GM19240 (cell line): ENCODE results near the gene IGFALS.
"Not testable (repeated sequence)": the region's sequence is repeated elsewhere in the genome, so short reads cannot be mapped to it uniquely, and the experiment has no call there.

Source experiments
- DNase-seq: peaks from one replicate; pipeline ENCODE4 v3.0.0; 2011; ENCODE audit warnings: low spot score; ENCODE audit not compliant: insufficient read length

IGFALS gene

DNA sequence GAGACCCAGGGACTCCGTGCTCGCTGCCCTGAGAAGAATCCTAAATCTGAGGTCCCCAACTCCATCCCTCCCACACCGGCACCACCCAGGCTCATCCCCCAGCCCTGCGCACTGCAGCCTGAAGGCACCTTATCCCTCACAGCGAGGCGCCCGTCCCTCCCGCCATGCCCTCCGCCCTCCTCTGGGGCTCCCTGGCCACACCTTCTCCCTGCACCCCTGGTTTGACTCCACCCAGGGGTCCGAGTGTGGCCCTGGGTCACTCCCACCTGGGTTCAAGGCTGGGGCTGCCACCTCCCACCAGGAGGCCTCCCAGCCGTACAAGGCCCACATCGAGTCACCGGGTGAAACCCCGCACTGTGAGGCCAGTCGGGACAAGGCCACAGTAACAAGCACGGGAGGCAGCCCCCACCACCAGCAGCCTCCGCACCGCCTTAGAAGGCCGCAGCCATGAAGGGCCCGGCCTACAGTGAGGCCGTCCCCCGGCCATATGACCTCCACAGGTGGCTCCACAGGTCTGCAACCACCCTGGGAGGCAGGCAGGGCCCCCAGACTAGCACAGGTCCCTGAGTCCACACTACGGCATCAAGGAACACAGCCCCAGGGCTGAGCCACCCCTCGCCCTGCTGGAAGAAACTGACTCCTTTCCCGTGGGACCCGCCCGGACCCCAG, 24.8 kb upstream of the IGFALS start:
- DNase-seq, result no peak

DNA sequence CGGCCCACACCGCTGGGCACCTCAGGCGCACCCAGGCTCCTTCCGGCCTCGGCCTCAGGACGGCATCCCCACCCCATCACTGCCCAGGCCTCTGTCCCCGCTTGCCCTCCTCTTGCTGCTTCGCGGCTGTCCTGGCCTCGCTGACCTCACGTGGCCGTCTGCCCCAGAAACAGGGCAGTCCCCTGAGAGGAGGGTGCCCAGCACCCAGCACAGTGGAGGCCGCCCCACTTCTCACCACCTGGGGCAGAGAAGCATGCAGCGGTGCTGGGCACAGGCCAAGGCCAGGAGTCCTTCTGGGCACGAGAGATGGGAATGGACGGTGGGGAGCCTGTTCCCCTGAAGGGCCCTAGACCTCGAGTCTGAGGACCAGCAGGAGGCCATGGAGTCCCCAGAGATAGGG, 24.2 kb upstream of the IGFALS start:
- DNase-seq, result no peak

DNA sequence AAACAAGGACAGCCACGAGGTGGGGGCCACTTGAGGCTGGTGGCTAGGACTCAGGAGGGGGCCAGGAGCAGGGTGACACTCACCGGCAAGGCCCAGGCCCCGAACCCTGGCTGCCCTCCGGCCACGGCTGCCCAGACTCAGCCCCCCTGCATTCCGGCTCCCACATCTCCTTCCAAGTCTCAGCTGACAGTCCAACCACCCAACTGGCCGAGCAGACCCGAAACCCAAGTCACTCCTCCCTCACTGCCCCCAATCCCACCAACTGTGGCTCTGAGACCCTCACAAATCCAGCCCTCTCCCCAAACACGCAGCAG, 23.7 kb upstream of the IGFALS start:
- DNase-seq, result no peak

DNA sequence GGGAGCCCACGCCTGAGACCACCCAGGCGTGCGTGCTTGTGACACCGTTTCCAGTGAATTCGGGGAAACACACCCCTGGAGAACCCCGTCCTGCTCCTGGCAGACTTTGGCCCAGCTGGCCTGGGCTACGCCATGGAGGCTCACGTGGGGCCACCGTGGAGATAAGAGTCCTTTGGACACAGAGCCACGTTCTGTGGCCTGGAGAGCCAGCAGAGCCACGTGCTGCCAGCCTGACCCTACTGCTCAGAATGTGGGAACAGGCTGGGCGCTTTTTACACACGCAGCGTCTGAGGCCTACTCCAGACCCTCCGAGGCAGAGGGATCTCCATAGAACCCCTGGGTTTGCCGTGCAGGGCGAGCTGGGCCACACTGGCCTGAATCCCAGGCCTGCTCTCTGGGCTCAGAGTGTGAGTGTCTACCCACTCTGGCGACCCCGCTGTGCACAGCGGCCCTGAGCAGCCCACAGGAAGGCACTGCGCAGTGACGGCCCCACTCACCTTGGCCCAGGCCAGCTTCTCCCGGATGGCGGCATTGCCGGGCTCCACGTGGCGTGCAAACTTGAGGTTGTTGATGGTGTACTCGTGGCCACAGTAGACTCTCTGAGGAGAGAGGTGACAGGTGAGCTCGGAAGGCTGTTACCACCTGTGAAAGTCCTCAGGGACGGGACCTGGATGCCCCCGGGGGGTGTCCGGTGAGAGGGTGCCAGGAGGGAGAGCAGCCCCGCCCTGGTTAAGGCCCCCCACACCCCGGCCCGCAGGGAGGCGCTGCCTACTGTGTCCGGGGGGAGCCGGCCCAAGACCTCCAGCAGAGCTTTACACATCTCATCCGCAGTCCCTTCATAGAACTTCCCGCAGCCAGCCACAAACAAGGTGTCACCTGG, 23.1 kb upstream of the IGFALS start:
- DNase-seq, result no peak

DNA sequence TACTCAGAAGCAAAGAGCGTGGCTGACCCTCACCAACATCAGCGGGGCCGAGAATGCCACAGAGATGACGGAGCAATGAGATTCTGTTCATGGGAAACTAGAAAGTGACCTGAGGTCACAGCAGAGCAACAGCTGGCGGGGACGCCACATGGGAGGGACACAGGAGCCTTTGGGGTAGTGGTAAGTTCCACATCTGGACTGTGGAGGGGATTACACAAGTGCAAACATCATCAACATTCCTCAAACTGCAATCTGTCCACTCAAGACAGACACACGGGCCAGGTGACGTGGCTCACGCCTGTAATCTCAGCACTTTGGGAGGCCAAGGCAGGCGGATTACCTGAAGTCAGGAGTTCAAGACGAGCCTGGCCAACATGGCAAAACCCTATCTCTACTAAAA, 22.0 kb upstream of the IGFALS start:
- DNase-seq, result no peak

DNA sequence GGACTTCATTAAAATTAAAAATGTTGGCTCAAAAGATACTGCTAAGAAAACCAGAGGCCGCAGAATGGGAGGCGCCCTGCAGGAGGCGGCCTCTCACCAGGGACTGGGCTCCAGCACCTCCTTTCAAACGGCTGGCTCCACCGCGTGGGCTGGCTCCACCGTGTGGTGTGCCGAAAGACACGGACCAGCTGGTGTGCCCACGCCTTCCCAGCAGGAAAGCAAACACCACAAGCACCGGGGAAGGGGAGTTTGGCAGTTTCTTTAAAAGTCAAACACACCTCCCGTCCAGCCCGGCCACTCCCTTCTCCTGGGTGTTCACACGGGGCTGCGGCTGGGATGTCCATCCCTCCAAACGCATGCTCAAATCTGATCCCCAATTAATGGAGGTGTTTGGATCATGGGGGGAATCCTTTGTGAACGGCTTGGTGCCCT, 19.2 kb upstream of the IGFALS start:
- no peak for DNase-seq

DNA sequence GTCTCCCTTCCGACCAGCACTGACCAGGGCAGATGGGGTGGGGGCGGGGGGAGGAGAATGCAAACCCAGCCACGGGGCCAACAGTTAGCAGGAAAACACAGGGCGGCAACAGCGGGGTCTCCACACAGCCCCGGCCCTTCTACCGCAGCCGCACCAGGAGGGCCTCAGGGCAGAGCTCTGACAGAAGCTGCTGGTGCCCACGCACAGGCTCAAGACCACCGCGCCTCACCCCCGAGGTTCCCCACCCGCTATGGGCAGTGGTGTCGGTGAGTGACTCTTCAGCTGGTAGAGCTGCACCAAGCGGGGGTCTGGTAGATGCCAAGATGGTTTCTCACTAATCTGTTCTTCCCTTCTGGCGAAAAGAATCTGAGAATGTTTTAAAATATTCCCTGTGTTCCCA, 17.0 kb upstream of the IGFALS start:
- no peak for DNase-seq

DNA sequence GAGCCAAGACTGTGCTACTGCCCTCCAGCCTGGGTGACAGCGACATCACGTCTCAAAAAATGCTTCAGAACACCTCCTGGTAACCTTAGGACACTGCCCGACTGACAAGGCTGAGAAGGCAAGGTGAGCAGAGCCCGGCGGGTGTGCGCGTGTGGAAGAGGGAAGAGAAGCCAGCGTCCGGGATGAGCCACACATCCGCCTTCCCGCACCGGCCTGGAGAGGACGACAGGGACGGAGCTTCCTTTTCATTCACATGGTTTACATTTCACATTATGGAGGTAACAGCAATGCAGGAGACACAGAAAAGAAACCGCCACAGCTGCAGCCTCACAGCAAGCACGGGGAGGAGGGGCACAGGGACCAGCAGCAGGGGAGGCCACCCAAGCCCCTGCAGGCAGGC, 16.6 kb upstream of the IGFALS start:
- no peak for DNase-seq

DNA sequence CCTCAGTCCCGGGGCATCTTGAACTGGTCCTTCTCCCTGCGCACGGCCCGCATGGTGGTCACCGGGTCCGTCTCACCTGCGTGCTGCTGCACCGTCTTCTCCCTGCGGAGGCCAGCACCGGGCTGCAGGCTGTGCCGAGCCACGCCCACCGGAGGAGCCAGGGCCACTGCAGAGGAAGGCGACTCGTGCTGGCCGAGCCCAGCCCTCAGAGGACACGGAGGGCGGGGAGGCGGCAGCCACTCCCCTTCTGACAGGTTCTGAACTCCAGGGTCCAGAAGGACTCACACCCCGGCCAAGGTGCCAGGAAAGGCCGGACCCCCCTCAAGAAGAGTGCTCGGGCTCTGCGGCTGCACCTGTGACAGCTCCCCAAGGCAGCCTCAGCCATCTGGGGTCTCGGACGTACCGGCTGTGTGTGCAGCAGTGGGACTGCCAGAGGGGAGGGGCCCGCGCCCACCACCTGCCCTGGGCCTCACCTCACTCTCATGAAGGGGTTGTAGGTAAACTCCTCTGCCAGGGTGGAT, 15.8 kb upstream of the IGFALS start:
- DNase-seq, result no peak

DNA sequence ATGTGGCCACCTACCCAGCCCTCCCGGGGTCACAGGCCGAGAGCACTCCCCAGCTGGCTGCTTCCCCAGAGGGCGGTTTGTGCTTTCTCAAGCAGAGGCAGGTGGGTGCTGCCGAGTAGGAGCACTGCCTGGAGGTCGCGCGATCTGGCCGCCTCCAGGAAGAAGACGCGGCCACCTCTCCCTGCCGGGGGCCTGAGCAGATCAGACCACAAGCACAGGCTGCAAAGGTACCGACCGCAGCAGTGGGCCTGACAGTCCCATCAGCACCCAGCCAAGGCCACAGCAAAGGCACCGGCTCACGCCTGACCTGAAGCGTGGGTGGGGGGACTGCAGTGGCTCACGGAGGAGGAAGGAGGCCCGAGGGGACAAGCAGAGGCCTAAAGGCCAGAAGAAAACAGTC, 15.2 kb upstream of the IGFALS start:
- DNase-seq, result no peak

DNA sequence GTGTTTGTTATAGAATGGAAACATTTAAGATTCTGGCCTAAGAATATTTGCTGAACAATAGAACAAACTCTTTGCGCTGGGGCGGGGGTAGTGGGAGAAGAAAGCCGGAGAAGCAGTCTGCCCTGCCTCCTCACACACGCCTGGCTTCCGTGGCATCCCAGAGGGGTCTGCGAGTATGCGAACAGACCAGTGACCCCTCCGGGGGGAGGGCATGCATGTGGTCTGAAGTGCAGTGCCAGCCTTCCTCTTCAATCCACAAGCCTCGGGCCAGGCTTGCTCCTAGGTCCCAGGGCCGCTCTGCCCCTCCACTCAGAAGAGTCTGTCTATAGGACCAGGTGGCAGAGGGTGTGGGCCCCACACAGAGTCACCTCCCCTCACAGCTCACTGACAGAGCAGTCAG, 14.1 kb upstream of the IGFALS start:
- no peak for DNase-seq

DNA sequence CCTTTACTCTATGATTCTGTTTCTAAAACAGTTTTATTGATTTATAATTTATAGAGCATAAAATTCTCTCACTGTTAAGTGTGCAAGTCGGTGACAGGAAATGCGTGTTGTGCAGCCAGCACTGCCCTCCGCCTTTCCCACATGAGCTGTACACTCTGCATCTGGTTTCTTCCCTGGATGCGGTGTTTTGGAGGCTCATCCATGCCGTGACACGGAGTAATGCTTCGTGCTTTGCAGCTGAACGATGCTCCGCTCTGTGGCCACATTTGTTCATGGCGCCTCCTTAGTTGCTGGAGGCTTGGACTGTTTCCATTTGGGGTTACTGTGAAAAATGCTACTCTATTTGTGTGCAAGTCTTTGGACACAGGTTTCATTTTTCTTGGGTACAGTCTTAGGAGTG, 7.2 kb upstream of the IGFALS start:
- DNase-seq, result no peak

DNA sequence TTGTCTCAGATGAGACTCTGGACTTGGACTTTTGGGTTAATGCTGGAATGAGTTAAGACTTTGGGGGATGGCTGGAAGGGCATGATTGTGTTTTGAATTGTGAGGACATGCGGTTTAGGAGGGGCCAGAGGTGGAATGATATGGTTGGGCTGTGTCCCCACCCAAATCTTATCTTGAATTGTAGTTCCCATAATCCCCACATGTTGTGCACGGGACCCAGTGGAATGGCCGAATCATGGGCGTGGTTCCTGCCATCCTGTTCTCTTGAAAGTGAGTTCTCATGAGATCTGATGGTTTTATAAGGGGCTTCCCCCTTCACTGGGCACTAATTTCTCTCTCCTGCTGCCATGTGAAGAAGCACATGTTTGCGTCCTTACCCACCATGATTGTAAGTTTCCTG, 5.8 kb upstream of the IGFALS start:
- not testable (repeated sequence) for DNase-seq

DNA sequence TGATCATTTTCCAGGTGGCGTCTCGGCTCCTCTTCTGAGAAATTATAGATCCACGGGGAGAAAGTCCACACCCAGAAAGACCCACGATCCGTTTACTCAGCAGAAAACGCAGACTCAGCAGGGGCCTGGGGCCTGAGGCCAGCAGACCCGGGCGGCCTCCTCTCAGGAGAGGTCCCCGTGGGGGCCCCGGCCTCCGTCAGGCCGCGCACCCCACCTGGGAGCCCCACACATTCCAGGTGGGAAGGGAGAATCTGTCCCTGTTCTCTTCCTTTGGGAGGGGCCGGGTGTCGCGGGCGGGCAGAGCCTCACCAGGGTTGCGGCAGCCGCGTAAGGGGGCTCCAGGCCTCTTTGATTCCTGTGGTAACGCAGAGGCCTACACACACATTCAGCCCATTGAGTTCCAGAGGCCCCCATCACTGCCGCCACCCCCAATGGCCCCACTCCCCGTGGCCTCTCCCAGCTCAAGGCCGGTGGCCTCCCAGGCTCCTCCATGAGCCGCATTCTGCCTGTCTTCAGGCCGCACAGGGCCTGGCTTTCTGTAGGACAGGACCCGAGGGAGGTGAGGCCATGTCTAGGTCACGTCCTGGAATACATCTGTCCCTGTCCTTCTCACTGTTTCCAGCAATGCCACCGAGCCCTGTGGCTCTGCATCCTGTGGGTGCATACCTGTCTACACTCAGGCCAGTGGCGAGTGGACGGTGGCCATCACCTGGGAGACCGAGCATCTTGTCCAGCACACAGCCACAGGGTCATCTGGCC, 1.6 kb upstream of the IGFALS start:
- DNase-seq, result no peak

DNA sequence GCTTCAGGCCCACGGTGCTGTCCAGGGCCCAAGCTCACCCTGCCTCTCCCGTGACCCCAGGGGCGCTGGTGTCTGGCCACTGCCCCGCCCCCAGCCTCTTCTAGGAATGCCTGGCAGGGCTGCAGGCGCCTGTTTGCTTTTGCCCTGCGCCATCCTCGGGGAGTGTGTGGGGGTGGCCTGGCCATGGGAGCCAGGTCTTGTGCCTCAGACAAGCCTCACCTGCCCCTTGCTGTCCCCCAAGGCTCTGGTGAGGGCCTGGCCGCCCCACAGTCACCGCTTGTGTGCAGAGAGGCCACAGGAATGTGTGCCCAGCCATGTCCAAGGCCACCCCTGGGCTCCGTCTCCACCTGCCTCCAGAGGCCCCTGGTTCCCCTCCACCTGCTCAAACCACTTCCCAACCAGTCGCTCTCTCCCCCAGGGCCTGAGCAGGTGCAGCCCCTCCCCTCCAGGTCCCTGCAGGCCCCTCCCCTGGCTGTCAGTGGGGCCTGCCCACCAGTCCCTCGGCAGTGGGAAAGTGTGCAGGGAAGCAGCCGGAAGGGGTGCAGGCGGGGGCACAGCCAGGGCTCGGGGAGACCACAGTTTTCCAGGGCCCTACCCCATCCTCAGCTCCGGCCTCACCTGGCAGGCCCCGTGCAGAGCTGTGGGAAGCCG, 841 bp upstream of the IGFALS start:
- DNase-seq, result no peak

DNA sequence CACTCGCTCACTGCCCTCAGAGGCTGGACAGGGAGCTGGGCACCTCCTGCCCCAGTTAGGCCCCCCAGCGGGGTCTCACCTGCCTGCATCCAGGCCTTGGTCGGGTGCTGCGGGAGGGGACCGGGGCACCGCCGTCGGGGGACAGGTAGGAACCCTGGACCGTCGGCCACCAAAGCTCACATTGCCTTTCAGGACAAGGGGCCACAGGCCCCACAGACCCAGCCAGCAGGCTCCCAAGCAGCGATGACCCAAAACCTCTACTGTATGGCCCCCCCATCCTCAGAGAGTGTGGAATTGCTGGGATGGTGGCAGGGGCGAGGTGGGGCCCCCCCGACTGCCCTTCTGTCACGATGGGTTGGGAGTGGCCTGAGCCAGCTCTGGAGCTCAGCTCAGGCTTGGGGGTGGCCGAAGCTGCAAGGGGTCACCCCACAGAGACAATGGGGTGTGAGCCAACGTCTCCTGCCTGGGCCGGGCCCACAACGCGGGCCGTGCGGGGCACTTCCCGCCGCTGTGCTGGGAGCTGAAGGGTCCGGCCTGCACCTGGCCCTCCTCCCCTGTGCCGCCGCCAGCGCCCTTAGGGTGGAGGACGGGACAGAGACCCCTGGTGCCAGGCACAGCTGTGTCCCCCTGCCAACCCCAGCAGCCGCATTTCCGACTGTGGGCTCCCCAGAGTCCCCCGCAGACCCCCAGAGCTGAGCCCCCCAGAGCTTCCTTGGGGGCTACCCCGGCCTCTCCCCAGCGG, 498 bp downstream of the IGFALS start:
- no peak for DNase-seq

DNA sequence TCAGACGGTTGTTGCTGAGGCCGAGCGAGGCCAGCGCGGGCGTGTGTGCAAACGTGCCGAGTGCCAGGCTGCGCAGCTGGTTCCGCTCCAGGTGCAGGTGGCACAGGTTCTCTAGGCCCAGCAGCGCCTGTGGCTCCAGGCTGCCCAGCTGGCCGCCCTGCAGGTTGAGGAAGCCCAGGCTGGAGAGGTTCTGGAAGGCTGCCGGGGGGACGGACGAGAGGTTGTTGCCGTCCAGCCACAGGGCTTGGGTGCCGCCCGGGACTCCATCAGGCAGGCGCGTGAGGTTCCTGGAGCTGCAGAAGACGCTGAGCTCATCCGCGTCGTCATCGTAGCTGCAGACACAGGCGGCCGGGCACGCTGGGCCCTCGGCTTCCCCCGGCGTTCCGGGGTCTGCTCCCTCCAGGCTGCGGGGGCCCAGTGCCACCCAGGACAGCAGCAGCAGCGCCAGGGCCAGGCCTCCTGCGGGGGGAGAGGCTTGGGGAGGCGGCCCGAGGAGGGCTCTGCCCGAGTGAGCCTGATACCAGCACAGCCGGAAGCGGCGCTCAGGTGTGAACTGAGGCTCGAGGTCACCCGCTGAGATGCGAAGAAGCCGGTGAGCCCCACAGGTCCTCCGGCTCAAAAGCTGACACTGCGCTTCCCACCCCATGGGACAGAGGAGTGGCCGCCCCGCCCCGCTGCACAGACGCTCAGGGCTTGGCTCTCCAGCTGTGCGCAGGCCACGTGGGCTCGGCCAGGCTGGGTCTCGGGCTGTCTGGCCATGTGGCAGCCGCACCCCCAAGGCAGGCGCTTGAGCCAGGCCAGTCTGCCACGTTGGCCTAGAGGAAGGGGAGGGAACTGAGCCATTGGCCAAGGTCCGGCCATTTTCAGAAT, 1.3 kb downstream of the IGFALS start:
- DNase-seq, result no peak

DNA sequence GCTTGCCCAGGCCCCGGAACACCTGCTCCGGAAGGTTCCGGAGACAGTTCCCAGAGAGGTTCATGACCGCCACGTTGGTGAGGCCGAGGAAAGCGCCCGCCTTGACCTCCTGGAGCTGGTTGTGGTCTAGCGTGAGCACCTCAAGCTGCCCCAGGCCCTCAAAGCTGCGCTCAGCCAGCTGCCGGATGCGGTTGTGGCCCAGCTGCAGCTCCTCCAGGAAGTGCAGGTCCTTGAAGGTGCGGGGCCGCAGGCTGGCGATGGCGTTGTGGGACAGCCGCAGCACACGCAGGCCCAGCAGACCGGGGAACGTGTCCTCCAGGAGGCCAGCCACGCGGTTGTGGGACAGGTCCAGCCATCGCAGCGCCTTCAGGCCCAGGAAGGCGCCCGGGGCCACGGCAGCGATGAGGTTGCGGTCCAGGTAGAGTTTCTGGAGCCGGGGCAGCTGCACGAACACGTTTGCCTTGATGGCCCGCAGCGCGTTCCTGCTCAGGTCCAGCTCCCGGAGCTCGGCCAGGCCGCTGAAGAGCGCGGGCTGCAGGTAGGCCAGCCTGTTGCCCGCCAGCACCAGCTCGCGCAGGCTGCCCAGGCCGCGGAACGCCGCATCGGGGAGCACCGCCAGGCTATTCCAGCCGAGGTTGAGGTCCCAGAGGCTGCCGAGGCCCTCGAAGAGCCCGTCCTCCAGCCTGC, 2.1 kb downstream of the IGFALS start:
- no peak for DNase-seq

DNA sequence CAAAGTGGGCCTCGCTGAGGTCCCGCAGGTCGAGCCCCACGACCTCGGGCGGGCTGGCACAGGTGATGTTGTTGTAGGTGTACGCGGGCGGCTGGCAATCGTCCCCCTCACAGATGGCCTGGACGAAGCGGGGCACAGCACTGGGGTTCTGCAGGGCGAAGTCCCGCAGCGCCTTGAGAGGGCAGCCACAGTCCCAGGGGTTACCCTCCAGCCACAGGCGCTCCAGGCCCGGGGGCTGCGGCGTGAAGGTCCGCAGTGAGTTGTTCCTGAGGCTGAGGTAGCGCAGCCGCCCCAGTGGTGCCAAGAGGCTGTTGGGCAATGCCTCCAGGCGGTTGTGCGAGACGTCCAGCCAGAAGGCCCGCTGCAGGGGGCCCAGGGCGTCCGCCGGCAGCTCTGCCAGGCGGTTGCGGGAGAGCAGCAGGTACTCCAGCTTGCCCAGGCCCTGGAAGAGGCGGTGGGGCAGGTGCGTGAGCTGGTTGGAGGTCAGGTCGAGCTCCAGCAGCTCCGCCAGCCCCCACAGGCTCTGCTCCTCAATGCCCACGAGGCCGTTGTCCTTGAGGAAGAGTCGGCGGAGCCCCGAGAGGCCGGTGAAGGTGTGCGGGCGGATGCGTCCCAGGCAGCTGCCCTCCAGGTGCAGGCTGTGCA, 2.8 kb downstream of the IGFALS start:
- DNase-seq, result no peak
